ENCODE data around the gene RBL1. TPM values are rescaled to one million over a fixed set of nuclear protein-coding genes. Genes with fewer than 3 reads are reported as not detected.

RBL1 gene
- polyA plus RNA-seq, 1 experiment: 2.2 TPM

DNA sequence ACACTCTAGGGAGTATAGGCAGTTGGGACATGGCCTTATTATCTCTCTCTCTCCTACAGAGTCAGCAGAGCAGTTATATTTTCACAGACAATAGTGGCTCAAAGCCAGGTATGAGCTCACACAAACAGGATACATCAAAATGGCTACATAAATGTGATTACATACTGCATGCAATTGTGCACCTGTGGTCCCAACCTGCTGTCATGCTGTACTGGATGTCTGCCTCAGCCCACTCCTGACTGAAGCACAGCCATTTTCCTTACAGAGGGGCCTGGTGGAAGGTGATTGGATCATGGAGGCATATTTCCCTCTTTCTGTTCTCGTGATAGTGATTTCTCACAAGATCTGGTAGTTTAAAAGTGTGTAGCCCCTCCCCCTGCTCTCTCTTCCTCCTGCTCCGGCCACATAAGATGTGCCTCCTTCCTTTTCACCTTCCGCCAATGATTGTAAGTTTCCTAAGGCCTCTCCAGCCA lies 107.3 kb downstream of the RBL1 start:
- H3K4me3 ChIP-seq (ENCODE audit: low read depth, low read length): no peak overlapping the region
- no peaks in the 10 kb centered on the region for H3K36me3 ChIP-seq (ENCODE audit: control insufficient read depth, insufficient read depth, low read length)
- TF ChIP-seq, protein P1, sequence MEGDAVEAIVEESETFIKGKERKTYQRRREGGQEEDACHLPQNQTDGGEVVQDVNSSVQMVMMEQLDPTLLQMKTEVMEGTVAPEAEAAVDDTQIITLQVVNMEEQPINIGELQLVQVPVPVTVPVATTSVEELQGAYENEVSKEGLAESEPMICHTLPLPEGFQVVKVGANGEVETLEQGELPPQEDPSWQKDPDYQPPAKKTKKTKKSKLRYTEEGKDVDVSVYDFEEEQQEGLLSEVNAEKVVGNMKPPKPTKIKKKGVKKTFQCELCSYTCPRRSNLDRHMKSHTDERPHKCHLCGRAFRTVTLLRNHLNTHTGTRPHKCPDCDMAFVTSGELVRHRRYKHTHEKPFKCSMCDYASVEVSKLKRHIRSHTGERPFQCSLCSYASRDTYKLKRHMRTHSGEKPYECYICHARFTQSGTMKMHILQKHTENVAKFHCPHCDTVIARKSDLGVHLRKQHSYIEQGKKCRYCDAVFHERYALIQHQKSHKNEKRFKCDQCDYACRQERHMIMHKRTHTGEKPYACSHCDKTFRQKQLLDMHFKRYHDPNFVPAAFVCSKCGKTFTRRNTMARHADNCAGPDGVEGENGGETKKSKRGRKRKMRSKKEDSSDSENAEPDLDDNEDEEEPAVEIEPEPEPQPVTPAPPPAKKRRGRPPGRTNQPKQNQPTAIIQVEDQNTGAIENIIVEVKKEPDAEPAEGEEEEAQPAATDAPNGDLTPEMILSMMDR (IDR thresholded peaks at IDR 0.05; ENCODE audit: insufficient read depth, low read depth, low read length): no peak
- no peak for DNase-seq (ENCODE audit: low read depth)
- no peaks in the 10 kb centered on the region for H3K27me3 ChIP-seq (ENCODE audit: control insufficient read depth, insufficient read depth, low read length)
- CTCF ChIA-PET: interaction anchor here (1.5 kb wide), 1 partner anchor 20 kb away, joined by 4 read pairs; no protein-coding TSS in a partner anchor
- POLR2A ChIA-PET: no interaction called here

DNA sequence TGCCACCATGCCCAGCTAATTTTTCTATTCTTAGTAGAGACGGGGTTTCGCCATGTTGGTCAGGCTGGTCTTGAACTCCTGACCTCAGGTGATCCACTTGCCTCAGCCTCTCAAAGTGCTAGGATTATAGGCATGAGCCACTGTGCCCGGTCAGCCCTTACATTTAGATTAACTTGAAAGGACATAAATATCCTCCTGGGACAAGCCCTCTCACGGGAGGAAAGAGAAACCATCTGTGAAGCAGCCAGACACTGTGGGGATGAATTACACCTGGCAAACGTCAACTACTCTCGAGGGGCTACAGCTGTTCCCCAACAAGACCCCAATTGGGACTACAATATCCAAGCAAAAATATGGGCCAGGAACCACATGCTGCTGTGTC lies 111.5 kb downstream of the RBL1 start:
- H3K27me3 ChIP-seq (ENCODE audit: control insufficient read depth, insufficient read depth, low read length): no peaks in the 10 kb centered on the region
- TF ChIP-seq, protein P1 (IDR thresholded peaks at IDR 0.05; ENCODE audit: insufficient read depth, low read depth, low read length): no peak
- ChIA-PET CTCF (no interaction called here), POLR2A (no interaction called here)
- no peaks in the 10 kb centered on the region for H3K36me3 ChIP-seq (ENCODE audit: control insufficient read depth, insufficient read depth, low read length)
- DNase-seq (ENCODE audit: low read depth): no peak
- H3K4me3 ChIP-seq (ENCODE audit: low read depth, low read length): no peak overlapping the region

DNA sequence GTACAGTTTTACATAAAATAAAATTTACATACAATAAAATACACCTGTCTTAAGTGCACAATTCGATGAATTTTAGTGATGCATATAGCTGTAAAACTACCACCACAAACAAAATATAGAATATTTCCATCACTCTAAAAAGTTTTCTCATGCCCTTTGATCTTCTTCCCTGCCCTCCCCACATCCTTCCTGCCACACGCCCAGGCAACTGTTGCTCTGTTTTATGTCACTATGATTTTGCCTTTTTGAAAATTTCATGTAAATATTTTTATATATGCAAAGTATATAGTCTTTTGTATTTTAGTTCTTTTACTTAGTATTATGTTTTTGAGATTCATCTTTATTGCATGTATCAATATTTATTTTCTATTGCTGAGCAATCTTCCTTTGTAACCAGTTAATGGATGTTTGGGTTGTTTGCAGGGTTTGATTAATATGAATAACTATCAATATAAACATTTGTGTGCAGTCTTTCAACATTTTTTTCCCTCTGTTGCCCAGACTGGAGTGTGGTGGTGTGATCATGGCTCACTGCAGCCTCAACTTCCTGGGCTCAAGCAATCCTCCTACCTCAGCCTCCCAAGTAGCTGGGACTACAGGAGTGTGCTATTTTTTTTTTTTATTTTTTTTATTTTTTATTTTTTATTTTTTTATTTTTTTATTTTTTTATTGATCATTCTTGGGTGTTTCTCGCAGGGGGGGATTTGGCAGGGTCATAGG lies 120.5 kb downstream of the RBL1 start:
- Histone ChIP-seq H3K27me3 (ENCODE audit: control insufficient read depth, insufficient read depth, low read length) (no peaks in the 10 kb centered on the region), H3K36me3 (ENCODE audit: control insufficient read depth, insufficient read depth, low read length) (no peaks in the 10 kb centered on the region), H3K4me3 (ENCODE audit: low read depth, low read length) (no peak overlapping the region)
- POLR2A ChIA-PET: no interaction called here
- no peak for DNase-seq (ENCODE audit: low read depth)
- TF ChIP-seq, protein P1 (IDR thresholded peaks at IDR 0.05; ENCODE audit: insufficient read depth, low read depth, low read length): no peak
- CTCF ChIA-PET: no interaction called here

DNA sequence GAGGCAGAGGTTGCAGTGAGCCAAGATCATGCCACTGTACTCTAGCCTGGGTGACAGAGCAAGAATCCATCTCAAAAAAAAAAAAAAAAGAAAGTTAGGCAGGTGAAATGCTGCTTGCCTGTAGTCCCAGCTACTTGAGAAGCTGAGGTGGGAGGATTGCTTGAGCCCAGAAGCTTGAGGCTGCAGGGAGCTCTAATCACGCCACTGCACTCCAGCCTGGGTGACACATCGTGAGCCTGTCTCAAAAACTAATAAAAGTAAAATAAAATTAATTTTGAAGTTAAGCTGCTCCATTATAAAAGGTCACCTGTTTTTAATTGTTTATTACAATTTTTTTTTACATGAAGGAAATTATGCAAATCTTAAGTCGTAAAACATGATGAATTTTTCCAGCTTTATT lies 121.1 kb downstream of the RBL1 start:
- Histone ChIP-seq H3K27me3 (ENCODE audit: control insufficient read depth, insufficient read depth, low read length) (no peaks in the 10 kb centered on the region), H3K36me3 (ENCODE audit: control insufficient read depth, insufficient read depth, low read length) (no peaks in the 10 kb centered on the region), H3K4me3 (ENCODE audit: low read depth, low read length) (no peak overlapping the region)
- ChIA-PET CTCF (interaction anchor here (0.6 kb wide), 1 partner anchor 88 kb away, joined by 3 read pairs; no protein-coding TSS in a partner anchor), POLR2A (no interaction called here)
- DNase-seq (ENCODE audit: low read depth): no peak
- TF ChIP-seq, protein P1 (IDR thresholded peaks at IDR 0.05; ENCODE audit: insufficient read depth, low read depth, low read length): no peak

DNA sequence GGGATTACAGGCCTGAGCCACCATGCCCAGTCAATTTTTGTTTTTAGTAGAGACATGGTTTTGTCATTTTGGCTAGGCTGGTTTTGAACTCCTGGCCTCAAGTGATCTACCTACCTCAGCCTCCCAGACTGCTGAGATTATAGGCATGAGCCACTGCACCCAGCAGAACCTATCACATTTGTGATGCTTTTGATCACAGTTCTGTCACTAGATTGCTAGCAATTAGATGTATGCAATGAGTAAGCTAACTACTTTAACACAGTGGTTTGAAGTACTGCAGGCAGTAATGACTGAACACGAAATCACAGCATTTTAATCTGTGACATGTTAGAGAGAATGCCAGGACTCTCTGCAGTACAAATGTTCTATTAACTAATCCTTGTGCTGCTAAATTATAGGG lies 124.7 kb downstream of the RBL1 start:
- DNase-seq (ENCODE audit: low read depth): no peak
- POLR2A ChIA-PET: no interaction called here
- TF ChIP-seq, protein P1 (IDR thresholded peaks at IDR 0.05; ENCODE audit: insufficient read depth, low read depth, low read length): no peak
- Histone ChIP-seq H3K27me3 (ENCODE audit: control insufficient read depth, insufficient read depth, low read length) (no peaks in the 10 kb centered on the region), H3K4me3 (ENCODE audit: low read depth, low read length) (no peak overlapping the region), H3K36me3 (ENCODE audit: control insufficient read depth, insufficient read depth, low read length) (no peaks in the 10 kb centered on the region)
- CTCF ChIA-PET: no interaction called here
